Activated T-cell treated with anti-CD3 and anti-CD28 coated beads, Interleukin-2, amount 50 U/mL, for 72 hours (primary cell): Measurements from ENCODE around the gene DTX3. TPM values are rescaled to one million over a fixed set of nuclear protein-coding genes. Genes with fewer than 3 reads are reported as not detected.
"Not testable (repeated sequence)": the region's sequence is repeated elsewhere in the genome, so short reads cannot be mapped to it uniquely, and the experiment has no call there.

Experiments
- ATAC-seq, 2 donors: fragments of 150-1000 bp; cut with Tn5 transposase; replicated peaks in 1 of 2; 2 replicates each; pipeline ENCODE4 v1.10.0; 2021; ENCODE audit warnings: moderate library complexity in 2 of 2, mild to moderate bottlenecking in 1 of 2
- DNase-seq, 2 donors: peaks; one replicate each; pipeline ENCODE4 v3.0.0; 2021 to 2022; ENCODE audit warnings: mixed read lengths in 1 of 2
- H3K27ac Mint-ChIP-seq: one replicate; pipeline ENCODE4 v1.8.0; 2022; ENCODE audit warnings: mild to moderate bottlenecking, moderate library complexity, mixed read lengths
- H3K27me3 Mint-ChIP-seq: one replicate; pipeline ENCODE4 v1.8.0; 2022; ENCODE audit warnings: low read depth, mixed read lengths
- H3K36me3 Mint-ChIP-seq, 2 donors: one replicate each; pipeline ENCODE4 v1.8.0; 2022; ENCODE audit warnings: mixed read lengths in 2 of 2, mild to moderate bottlenecking in 1 of 2; ENCODE audit not compliant: insufficient read depth in 2 of 2
- H3K4me1 Mint-ChIP-seq: one replicate; pipeline ENCODE4 v1.8.0; 2022; ENCODE audit warnings: low read depth, mixed read lengths
- H3K4me3 Mint-ChIP-seq, 2 donors: one replicate each; pipeline ENCODE4 v1.8.0; 2022; ENCODE audit warnings: mild to moderate bottlenecking in 2 of 2, mixed read lengths in 2 of 2, moderate library complexity in 2 of 2
- H3K9me3 Mint-ChIP-seq, 2 donors: one replicate each; pipeline ENCODE4 v1.8.0; 2022; ENCODE audit warnings: mixed read lengths in 2 of 2
- total RNA-seq, 2 donors: library from RNA; stranded (reverse); gene quantifications; one replicate each; pipeline ENCODE4 v1.2.3, GENCODE V29; 2022

The DTX3 gene
- total RNA-seq, 2 donors from 2014 or later: 44.3 to 52.7 TPM

DNA sequence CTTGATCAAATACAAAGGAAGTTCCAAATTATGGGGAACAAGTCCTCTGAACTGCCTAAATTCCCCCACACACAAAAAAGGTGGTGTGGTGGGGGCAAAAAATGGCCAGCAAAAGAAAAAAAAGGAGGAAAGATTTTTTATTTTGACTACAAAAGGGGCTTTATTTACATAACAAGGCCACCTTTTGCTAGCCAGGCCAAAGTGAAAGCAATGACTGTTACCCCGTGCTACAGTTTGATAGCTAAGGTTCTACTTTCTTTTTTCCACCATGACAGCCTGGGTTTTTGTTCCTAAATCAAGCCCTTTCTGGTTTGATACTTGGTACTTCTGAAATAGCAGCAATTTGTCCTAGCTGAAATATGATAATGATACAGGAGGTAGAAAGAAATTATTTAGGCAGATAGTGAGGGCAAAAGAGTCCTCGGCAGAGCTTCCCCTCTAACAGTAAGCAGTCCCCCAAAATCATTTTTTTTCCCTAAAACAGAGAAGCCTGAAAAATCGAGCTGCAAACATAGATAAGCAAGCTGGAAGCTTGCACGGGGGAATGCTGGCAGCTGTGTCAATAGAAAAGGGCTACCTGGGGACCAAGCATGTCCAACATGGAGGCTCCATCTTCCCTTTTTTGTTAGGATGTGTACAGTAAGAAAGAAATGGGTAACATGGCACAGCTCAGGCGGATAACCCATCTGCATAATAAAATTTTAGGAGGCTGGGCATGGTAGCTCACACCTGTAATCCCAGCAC lies 37.2 kb downstream of the DTX3 start:
- no peak for ATAC-seq

DNA sequence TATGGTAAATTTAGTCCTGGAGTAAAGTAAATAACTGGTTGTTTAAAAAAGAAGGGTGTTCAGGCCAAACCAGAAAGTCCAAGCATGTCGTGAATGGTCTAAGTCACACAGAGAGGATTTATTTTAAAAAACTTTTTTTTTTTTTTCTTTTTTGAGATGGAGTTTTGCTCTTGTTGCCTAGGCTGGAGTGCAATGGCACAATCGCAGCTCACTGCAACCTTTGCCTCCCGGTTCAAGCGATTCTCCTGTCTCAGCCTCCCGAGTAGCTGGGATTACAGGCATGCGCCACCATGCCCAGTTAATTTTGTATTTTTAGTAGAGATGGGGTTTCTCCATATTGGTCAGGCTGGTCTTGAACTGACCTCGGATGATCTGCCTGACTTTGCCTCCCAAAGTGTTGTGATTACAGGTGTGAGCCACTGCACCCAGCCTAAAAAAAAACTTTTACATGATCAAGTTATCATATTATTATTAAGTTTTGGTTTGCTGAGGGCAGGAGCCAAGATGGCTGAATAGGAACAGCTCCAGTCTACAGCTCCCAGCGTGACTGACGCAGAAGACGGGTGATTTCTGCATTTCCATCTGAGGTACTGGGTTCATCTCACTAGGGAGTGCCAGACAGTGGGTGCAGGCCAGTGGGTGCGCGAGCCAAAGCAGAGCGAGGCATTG lies 41.5 kb downstream of the DTX3 start:
- H3K27me3 Mint-ChIP-seq, H3K4me1 Mint-ChIP-seq, H3K36me3 Mint-ChIP-seq, H3K27ac Mint-ChIP-seq, H3K4me3 Mint-ChIP-seq, ATAC-seq, H3K9me3 Mint-ChIP-seq, DNase-seq: not testable (repeated sequence)

More for the DNA sequence above, 37.2 kb downstream of the DTX3 start:
- H3K9me3 Mint-ChIP-seq: no peaks in the 10 kb centered on the region
- DNase-seq: no peak
- no peak overlapping the region for H3K27ac Mint-ChIP-seq
- H3K4me3 Mint-ChIP-seq: no peak overlapping the region
- no peaks in the 10 kb centered on the region for H3K4me1 Mint-ChIP-seq
- H3K27me3 Mint-ChIP-seq: peaks cover 23% of the 10 kb centered on the region
- H3K36me3 Mint-ChIP-seq: peaks cover 0 to 2% of the 10 kb centered on the region in 2 donors

DNA sequence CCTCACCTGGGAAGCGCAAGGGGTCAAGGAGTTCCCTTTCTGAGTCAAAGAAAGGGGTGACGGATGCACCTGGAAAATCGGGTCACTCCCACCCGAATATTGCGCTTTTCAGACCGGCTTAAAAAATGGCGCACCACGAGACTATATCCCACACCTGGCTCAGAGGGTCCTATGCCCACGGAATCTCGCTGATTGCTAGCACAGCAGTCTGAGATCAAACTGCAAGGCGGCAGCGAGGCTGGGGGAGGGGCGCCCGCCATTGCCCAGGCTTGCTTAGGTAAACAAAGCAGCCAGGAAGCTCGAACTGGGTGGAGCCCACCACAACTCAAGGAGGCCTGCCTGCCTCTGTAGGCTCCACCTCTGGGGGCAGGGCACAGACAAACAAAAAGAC lies 42.0 kb downstream of the DTX3 start:
- not testable (repeated sequence) for H3K27me3 Mint-ChIP-seq, H3K4me1 Mint-ChIP-seq, H3K36me3 Mint-ChIP-seq, ATAC-seq, DNase-seq, H3K9me3 Mint-ChIP-seq, H3K4me3 Mint-ChIP-seq, H3K27ac Mint-ChIP-seq

DNA sequence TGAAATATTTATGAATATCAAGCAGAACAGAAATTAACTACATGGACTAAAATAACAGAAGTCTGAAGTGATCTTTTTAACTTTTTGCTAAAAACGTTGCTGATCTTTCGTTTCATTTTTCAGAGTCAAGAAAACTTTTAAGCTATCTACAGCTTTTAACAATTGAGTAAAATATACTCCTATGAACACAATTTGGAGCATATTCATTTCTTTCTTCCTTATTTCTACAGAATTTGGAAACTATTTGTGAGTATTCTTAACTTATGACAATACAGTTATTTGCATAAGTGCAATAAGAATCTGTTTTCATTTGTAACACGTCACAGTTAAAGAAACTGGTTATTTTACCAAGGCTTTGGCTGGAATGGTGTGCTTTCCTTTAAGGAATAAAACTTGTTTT lies 49.4 kb downstream of the DTX3 start:
- H3K27ac Mint-ChIP-seq: no peak overlapping the region

DNA sequence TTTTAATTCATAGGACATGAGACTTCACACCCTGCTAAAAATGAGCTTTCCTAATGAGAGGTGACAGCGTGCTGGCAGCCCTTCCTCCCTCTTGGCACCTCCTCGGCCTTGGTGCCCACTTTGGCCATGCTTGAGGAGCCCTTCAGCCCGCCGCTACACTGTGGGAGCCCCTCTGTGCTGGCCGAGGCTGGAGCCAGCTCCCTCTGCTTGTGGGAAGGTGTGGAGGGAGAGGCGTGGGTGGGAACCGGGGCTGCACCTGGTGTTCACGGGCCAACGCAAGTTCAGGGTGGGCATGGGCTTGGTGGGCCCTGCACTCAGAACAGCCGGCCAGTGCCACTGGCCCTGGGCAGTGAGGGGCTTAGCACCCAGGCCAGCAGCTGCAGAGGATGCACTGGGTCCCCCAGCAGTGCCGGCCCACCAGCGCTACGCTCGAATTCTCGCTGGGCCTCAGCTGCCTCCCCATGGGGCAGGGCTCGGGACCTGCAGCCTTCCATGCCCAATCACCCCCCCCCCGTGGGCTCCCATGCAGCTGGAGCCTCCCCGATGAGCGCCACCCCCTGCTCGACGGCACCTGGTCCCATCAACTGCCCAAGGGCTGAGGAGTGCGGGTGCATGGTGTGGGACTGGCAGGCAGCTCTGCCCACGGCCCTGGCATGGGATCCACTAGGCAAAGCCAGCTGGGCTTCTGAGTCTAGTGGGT lies 51.1 kb downstream of the DTX3 start:
- DNase-seq (no peak), ATAC-seq (no peak)
- peaks cover 0 to 3% of the 10 kb centered on the region in 2 donors for H3K9me3 Mint-ChIP-seq
- H3K27ac Mint-ChIP-seq: no peak overlapping the region
- no peaks in the 10 kb centered on the region for H3K36me3 Mint-ChIP-seq
- H3K4me3 Mint-ChIP-seq: no peak overlapping the region
- no peaks in the 10 kb centered on the region for H3K27me3 Mint-ChIP-seq
- H3K4me1 Mint-ChIP-seq: no peaks in the 10 kb centered on the region

More for the DNA sequence above, 49.4 kb downstream of the DTX3 start:
- no peaks in the 10 kb centered on the region for H3K27me3 Mint-ChIP-seq
- ATAC-seq (no peak), DNase-seq (no peak)
- H3K4me3 Mint-ChIP-seq: no peak overlapping the region
- H3K9me3 Mint-ChIP-seq: peaks cover 0 to 3% of the 10 kb centered on the region in 2 donors
- H3K4me1 Mint-ChIP-seq: no peaks in the 10 kb centered on the region
- peaks cover 0 to 2% of the 10 kb centered on the region in 2 donors for H3K36me3 Mint-ChIP-seq

DNA sequence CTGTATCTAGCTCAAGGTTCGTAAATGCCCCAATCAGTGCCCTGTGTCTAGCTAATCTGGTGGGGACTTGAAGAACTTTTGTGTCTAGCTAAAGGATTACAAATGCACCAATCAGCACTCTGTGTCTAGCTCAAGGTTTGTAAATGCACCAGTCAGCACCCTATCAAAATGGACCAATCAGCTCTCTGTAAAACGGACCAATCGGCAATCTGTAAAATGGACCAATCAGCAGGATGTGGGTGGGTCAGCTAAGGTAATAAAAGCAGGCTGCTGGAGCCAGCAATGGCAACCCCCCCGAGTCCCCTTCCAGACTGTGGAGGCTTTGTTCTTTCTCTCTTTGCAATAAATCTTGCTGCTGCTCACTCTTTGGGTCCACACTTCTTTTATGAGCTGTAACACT lies 51.8 kb downstream of the DTX3 start:
- not testable (repeated sequence) for H3K4me1 Mint-ChIP-seq, DNase-seq, H3K9me3 Mint-ChIP-seq, H3K36me3 Mint-ChIP-seq, ATAC-seq, H3K4me3 Mint-ChIP-seq, H3K27ac Mint-ChIP-seq, H3K27me3 Mint-ChIP-seq

DNA sequence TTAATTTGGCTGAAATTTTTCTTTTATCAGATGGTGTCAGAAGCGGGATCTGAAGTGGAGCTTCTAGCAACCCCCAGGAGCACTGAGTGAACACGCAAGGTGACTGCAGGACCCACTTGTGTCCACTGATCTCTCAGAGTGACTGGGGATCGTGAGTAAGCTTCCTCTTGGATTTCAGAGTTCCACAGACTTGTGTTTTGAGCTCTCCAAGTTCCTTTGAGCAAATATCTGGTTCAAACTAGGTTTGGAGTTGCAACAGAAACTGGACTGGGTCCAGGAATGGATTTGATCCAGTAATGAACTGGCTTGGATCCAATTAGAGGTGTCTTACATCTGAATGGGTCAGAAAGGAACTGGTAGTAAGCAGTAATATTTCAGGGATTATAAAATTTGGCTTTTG lies 53.1 kb downstream of the DTX3 start:
- DNase-seq (no peak), ATAC-seq (no peak)
- peaks cover 0 to 2% of the 10 kb centered on the region in 2 donors for H3K9me3 Mint-ChIP-seq
- no peaks in the 10 kb centered on the region for H3K4me1 Mint-ChIP-seq
- no peak overlapping the region for H3K4me3 Mint-ChIP-seq
- H3K36me3 Mint-ChIP-seq: no peaks in the 10 kb centered on the region
- no peaks in the 10 kb centered on the region for H3K27me3 Mint-ChIP-seq
- H3K27ac Mint-ChIP-seq: no peak overlapping the region

DNA sequence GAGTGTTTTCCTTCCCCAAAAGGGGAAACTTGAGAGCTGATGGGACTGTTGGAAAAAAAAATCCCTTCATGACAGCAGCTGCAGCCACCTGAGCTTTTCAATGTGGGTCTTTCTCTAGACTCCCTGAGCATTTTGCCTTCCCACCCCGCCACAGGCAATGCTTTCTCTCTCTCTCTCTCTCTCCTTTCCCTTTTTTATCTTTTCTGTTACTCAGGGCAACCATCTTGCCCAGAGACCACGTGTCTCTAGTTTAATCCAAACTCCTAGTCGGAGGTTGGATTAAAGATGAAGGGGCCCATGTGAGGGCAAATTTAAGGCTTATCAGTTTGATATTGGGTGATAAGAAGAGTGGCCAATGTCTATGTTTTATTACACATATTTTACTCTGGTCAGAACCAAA lies 54.3 kb downstream of the DTX3 start:
- Mint-ChIP-seq H3K4me3 (no peak overlapping the region), H3K27me3 (no peaks in the 10 kb centered on the region), H3K27ac (no peak overlapping the region), H3K36me3 (no peaks in the 10 kb centered on the region), H3K9me3 (peaks cover 0 to 2% of the 10 kb centered on the region in 2 donors), H3K4me1 (no peaks in the 10 kb centered on the region)
- no peak for DNase-seq
- ATAC-seq: no peak

Other genes starting within 250 kb of the DTX3 start
- gene R3HDM2, start 173.8 kb upstream of the DTX3 start, total RNA-seq: 10 to 100 TPM; 78.9 to 79.1 TPM
- not detected for gene INHBC, start 170.0 kb upstream of the DTX3 start, total RNA-seq
- gene INHBE, start 149.5 kb upstream of the DTX3 start, total RNA-seq: 1 to 10 TPM; 3.8 to 4.8 TPM
- gene GLI1, start 145.0 kb upstream of the DTX3 start, total RNA-seq: 1 to 10 TPM in 1 of 2 donors, under 1 TPM in 1; 0.21 to 1.3 TPM
- 100 to 1,000 TPM; 119 to 153 TPM for gene ARHGAP9, start 125.0 kb upstream of the DTX3 start, total RNA-seq
- gene MARS1, start 116.8 kb upstream of the DTX3 start, total RNA-seq: 100 to 1,000 TPM; 575 to 653 TPM
- 10 to 100 TPM; 64.6 to 71.7 TPM for gene DDIT3, start 84.3 kb upstream of the DTX3 start, total RNA-seq
- 100 to 1,000 TPM; 131 to 148 TPM for gene MBD6, start 82.0 kb upstream of the DTX3 start, total RNA-seq
- 10 to 100 TPM; 94.9 to 99.0 TPM for gene DCTN2, start 57.6 kb upstream of the DTX3 start, total RNA-seq
- 1 to 10 TPM; 3.2 to 5.9 TPM for gene KIF5A, start 54.8 kb upstream of the DTX3 start, total RNA-seq
- gene PIP4K2C, start 13.6 kb upstream of the DTX3 start, total RNA-seq: 10 to 100 TPM; 21.3 to 23.1 TPM
- 1 to 10 TPM; 2.8 to 5.3 TPM for gene ARHGEF25, start 6.6 kb downstream of the DTX3 start, total RNA-seq
- 1 to 10 TPM; 2.5 to 3.8 TPM for gene B4GALNT1, start 28.4 kb downstream of the DTX3 start, total RNA-seq
- gene OS9, start 89.3 kb downstream of the DTX3 start, total RNA-seq: 100 to 1,000 TPM; 103 to 104 TPM
- 10 to 100 TPM; 21.7 to 26.9 TPM for gene AGAP2, start 133.9 kb downstream of the DTX3 start, total RNA-seq
- gene TSPAN31, start 140.2 kb downstream of the DTX3 start, total RNA-seq: 10 to 100 TPM; 18.2 to 19.6 TPM
- gene CDK4, start 147.5 kb downstream of the DTX3 start, total RNA-seq: 100 to 1,000 TPM; 150 to 154 TPM
- 10 to 100 TPM; 30.2 to 32.9 TPM for gene MARCHF9, start 150.3 kb downstream of the DTX3 start, total RNA-seq
- gene CYP27B1, start 162.3 kb downstream of the DTX3 start, total RNA-seq: 10 to 100 TPM; 11.1 to 14.7 TPM
- gene METTL1, start 167.3 kb downstream of the DTX3 start, total RNA-seq: 10 to 100 TPM; 18.7 TPM
- gene EEF1AKMT3, start 167.8 kb downstream of the DTX3 start, total RNA-seq: 1 to 10 TPM; 4.9 to 6.9 TPM
- 10 to 100 TPM; 30.4 to 30.9 TPM for gene TSFM, start 178.0 kb downstream of the DTX3 start, total RNA-seq
- 1 to 10 TPM; 4.8 to 5.5 TPM for gene AVIL, start 213.9 kb downstream of the DTX3 start, total RNA-seq
- 100 to 1,000 TPM; 108 to 109 TPM for gene CTDSP2, start 241.9 kb downstream of the DTX3 start, total RNA-seq